Cardiac fibroblast (primary cell): ENCODE data around the gene NMRAL1.
A peak's percentile ranks its signal among the peaks of the same experiment; 100 is the strongest.

ENCODE experiments used
- DNase-seq, 2 donors: peaks; one replicate each; pipeline versions ENCODE4 v3.0.0 to v3.0.0-alpha.2; 2010; ENCODE audit warnings: low read depth in 2 of 2
- H3K4me3 ChIP-seq, 2 donors: replicated peaks in 1 of 2; 1 replicate in 1 of 2; 2 replicates in 1 of 2; pipeline ENCODE4 v1.5.1; 2011; ENCODE audit warnings: low read depth in 2 of 2, low read length in 2 of 2, mild to moderate bottlenecking in 2 of 2, moderate library complexity in 1 of 2
- TF ChIP-seq, protein P1 (sequence below): IDR thresholded peaks from one replicate; pipeline ENCODE4 v1.5.1; 2011; ENCODE audit warnings: low read depth, mild to moderate bottlenecking, low read length, inconsistent platforms

Gene NMRAL1

DNA sequence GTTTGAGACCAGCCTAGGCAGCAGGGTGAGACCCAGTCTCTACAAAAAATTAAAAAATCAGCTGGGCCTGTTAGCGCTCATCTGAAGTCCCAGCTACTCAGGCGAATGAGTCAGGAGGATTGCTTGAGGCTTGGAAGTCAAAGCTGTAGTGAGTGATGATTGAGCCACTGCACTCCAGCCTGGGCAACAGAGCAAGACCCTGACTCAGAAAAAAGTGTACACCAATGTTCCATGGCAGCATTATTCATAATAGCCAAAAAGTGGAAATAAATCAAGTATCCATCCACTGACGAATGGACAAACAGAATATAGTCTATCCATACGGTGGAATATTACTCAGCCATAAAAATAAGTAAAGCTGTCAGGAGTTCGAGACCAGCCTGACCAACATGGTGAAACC, 2.6 kb downstream of the NMRAL1 start:
- peak in 1 of 2 donors; percentile 9 for DNase-seq
- H3K4me3 ChIP-seq = no peak overlapping the region
- TF ChIP-seq, protein P1, sequence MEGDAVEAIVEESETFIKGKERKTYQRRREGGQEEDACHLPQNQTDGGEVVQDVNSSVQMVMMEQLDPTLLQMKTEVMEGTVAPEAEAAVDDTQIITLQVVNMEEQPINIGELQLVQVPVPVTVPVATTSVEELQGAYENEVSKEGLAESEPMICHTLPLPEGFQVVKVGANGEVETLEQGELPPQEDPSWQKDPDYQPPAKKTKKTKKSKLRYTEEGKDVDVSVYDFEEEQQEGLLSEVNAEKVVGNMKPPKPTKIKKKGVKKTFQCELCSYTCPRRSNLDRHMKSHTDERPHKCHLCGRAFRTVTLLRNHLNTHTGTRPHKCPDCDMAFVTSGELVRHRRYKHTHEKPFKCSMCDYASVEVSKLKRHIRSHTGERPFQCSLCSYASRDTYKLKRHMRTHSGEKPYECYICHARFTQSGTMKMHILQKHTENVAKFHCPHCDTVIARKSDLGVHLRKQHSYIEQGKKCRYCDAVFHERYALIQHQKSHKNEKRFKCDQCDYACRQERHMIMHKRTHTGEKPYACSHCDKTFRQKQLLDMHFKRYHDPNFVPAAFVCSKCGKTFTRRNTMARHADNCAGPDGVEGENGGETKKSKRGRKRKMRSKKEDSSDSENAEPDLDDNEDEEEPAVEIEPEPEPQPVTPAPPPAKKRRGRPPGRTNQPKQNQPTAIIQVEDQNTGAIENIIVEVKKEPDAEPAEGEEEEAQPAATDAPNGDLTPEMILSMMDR = no peak

DNA sequence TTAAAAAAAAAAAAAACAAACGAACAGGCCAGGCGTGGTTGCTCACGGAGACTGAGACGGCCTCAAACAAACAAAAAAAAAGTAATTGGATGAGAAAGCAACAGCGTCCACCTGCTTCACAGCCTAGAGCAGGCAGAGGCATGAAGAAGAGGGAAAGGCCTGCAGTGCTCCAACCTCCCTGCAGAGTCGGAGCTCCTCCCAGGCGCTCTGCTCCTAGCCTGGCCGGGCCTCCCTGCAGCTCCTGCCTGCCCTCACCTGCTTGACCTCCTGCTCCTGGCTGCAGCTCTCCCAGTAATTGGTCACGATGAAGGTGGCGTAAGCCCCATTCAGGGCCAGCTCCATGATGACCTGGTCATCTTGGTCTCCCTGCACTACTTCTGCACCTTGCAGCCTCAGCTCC, 5.5 kb downstream of the NMRAL1 start:
- TF ChIP-seq, protein P1 = no peak
- DNase-seq = no peak
- no peak overlapping the region for H3K4me3 ChIP-seq

DNA sequence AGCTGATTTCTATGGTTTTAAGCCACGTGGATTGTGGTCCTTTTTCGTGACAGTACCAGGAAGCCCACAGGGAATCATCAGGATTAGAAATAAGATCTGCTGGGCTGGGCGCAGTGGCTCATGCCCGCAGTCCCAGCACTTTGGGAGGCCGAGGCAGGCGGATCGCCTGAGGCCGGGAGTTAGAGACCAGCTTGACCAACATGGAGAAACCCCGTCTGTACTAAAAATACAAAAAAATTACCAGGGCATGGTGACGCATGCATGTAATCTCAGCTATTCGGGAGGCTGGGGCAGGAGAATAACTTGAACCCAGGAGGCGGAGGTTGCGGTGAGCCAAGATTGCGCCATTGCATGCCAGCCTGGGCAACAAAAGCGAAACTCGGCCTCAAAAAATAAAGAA, 6.5 kb downstream of the NMRAL1 start:
- TF ChIP-seq, protein P1 = no peak
- H3K4me3 ChIP-seq = no peak overlapping the region
- no peak for DNase-seq

- DNase-seq = peak in 1 of 2 donors; percentile 62
- no peak overlapping the region for H3K4me3 ChIP-seq
These were observed 8.2 kb downstream of the NMRAL1 start for GRCh38 chr16:4465977-4466779.

DNA sequence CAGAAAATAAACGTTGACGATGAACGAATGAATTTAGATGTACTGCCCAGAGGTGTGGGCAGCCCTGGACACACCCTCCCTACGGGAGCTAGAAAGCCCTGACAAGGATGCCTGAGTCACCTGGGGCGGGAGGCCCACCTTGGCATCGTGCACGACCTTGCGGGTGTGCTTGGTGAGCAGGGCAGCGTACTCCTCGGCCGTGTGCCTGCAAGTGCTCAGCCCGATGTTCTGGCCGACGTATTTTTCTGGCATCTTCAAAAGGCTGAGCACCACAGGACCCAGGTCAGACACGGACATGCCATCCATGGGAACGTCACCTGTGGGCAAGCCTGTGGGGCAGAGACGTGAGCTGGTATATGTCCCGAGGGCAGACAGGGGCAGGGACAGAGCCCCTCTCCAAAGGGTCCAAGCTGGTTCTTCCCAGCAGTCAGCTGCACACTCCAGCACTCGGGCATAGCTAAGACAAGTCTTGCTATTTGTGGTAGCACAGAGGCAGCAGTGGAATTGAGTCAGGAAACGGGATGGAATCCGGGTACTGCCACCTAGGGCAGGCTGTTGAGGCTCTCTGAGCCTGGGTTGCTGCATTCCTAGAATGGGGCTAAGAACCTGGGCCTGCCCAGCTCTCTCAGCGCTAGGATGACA, 10.8 kb downstream of the NMRAL1 start:
- TF ChIP-seq, protein P1 = no peak
- H3K4me3 ChIP-seq = no peak overlapping the region
- no peak for DNase-seq

More at GRCh38 chr16:4465977-4466779, 8.2 kb downstream of the NMRAL1 start:
- TF ChIP-seq, protein P1 = no peak

GRCh38 chr16:4461250-4462085, 13.0 kb downstream of the NMRAL1 start:
- TF ChIP-seq, protein P1 = no peak
- no peak overlapping the region for H3K4me3 ChIP-seq
- no peak for DNase-seq
